Measurements from ENCODE around the gene RNF19B.
"Not testable (repeated sequence)": the region's sequence is repeated elsewhere in the genome, so short reads cannot be mapped to it uniquely, and the experiment has no call there.

The RNF19B gene

DNA sequence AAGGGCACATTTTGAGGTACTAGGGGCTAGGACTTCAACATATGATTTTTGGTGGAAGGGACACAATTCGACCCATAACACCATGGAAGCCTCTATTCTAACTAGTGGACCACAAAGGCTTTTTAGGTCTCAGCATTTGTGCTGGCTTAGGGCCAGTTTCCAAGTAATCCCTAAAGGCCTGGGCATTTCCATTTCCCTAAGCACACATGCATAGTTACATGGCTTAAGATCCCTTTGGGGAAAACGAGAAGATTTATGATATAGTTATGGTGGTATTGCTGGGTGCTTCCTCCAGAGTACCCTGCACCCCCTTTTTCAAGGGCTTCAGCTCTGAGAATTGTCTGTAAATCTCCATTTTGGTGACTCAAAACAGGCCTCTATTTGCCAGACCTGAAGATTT lies 35.2 kb downstream of the RNF19B start:
- no peak for DNase-seq (ENCODE audit: low spot score)

DNA sequence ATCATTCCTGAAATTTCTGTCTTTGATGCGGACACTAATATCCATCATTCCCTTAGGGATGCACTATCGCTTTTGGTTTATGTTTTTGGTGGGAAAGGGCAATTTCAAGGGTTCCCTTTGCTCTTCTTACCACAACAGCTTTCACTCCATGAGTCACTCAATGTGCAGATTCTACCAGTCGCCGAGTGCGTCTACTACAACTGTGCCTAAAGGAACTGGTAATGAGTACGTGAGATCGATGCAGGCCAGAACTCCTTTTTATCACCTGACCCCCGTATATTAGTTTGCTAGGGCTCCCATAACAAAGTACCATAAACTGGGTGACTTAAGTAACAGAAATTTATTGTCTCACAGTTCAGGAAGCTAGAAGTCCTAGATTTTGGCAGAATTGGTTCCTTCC lies 35.9 kb downstream of the RNF19B start:
- no peak for DNase-seq (ENCODE audit: low spot score)

DNA sequence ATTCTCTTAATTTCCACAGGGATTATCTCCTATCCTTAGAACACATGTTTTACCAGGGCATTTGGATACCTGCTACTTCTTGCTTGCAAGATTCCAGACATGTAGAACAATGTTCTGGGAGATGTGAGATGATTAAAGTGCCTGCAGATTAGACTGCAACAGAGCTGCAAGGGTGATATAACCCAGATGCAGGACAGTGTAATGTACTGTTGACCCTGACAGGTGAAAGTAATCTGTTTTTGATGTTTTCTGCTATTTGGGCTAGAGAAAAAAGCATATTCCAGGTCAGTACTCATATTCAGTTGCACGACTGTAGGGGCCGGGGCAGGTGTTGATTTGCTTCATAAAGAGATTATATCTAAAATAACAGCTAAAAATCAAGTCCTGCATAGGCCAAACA lies 36.3 kb downstream of the RNF19B start:
- no peak for DNase-seq (ENCODE audit: low spot score)

DNA sequence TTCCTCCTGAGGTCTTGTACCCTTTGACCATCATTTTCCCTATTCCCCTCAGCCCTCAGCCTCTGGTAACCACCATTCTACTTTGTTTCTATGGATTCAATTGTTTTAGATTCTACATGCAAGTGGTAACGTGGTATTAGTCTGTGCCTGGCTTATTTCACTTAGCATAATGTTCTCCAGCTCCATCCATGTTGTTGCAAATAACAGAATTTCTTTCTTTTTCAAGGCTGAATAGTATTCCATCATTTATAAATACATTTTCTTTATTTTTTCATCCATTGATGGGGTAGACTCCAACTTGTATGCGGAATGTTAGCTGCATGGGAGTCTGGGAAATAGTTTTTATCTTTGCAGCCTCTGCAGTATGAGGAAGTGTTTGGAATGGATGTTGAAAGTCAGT lies 37.2 kb downstream of the RNF19B start:
- DNase-seq (ENCODE audit: low spot score) = no peak

- DNase-seq (ENCODE audit: low spot score) = no peak
Observed at GRCh38 chr1:32926562-32926961, 38.0 kb downstream of the RNF19B start.

- DNase-seq (ENCODE audit: low spot score) = no peak
Observed at GRCh38 chr1:32925403-32926162, 39.0 kb downstream of the RNF19B start.

GRCh38 chr1:32924881-32925344 lies 39.7 kb downstream of the RNF19B start:
- DNase-seq (ENCODE audit: low spot score) = peak; percentile 19

DNA sequence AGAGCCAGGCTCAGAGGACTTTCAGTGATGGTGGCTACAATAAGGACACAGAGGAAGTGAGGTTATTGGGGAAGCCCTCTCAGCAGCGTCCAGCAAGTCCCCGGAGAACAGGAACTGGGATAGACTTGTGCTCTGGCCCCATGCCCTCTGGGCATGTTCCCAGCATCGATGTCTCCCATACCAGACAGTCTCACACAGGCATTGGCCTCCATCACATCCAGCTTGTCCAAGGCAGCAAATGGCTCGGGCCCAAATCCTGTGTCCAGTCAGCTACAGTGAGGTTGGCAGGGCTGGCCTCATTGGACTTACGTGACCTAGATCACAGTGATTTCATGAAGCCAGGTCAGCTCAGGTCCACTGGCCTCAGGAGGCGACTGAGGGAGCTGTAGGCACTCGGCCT lies 43.8 kb downstream of the RNF19B start:
- DNase-seq (ENCODE audit: low spot score) = no peak

DNA sequence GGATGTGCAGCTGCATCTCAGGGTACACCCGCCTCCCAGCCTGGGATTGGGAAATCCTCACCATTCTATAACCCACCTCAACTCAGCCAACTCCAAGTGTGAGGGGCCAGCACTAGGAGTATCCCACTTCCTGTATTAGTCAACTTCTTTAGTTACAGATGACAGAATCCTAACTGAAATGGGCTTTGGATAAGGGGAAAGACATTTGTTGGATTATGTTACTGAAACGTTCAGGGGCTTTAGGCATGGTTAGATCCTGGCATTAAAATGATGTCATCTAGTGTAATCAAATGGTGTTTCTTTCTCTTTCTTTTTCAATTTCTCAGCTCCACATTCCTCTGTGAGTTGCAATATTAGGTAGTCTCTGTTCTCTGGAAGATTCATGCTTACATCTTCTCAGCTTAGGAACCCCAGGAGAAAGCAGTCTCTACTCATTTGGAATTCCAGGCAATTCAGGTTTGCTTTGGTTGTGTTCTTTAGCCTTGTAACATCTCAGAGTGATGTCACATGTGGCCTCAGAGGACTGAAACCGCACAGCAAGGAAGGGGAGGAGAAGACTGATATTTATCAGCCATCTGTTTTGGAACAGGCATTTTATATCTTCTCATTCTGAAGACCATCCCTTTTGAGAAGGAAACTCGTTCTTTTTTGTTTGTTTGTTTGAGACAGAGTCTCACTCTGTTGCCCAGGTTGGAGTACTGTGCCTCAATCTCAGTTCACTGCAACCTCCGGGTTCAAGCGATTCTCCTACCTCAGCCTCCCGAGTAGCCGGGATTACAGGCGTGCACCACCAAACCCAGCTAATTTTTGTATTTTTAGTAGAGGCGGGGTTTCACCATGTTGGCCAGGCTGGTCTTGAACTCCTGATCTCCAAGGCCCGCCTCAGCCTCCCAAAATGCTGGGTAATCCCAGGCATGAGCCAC lies 44.5 kb downstream of the RNF19B start:
- DNase-seq (ENCODE audit: low spot score) = no peak

DNA sequence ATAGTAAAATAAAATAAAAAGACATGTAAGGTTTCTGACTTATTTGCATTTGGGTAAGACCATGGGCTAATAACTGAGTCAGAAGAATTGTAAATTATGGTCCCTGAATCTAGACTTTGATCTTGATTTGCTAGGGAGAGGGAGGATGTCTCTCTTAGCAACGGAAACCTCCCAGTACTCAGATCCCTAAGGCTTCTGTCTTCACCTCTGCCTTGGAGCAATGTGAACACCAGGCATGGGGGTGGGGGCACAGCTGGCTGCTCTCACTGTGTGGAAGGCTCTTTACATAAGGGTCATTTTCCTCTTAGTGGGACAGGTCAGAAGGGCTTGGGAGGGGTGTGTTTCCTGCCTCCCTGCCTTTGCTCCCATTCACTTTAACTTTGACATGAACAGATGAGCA lies 46.4 kb downstream of the RNF19B start:
- no peak for DNase-seq (ENCODE audit: low spot score)

DNA sequence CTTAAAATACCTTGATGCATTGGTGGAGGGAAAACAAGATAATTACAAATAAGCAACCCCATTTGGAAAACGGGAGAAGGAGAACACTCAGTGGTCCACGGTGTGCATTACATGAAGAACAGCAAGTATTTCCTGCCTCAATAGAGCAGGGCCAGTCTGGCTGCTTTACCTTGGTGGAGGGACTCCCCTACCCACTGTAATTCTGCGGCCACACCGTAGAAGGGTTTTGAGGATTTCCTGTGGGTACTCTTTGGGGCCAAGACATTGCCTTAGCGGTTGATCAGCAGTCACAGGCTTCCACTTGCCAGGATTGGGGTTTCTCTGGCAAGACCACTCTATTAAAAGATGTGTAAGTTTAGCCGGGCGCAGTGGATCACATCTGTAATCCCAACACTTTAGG lies 47.1 kb downstream of the RNF19B start:
- DNase-seq (ENCODE audit: low spot score) = no peak

DNA sequence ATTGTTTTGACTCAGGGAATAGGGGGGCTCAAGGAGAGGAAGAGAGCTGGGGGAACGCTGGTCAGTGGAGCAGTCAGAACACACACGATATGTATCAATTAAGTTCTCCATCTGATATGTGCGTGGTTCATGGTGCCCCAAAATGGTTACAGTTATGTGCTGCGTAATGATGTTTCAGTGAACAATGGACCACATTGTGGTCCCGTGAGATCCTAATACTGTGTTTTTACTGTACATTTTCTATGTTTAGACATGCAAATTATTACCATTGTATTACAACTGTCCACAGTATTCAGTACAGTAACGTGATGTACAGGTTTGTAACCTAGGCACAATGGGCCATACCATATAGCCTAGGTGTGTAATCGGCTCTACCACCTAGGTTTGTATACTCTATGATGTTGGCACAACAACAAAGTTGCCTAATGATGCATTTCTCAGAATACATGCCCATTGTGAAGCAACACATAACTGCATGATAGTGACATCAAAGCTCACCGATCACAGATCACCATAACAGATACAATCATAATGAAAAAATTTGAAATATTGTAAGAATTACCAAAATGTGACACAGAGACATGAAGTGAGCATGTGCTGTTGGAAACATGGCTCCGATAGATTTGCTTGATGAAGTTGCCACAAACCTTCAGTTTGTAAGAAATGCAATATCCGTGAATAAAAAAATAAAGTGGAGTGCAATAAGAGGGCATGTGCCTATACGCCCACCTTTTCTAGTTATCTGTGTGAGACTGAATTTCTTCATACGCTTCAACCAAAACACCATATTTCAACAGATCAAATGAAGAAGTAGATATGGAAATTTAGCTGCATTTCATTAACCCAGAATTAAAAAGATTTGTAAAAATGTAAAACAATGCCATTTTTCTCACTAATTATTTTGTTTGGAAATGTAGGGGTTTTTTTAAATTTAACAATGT lies 48.6 kb downstream of the RNF19B start:
- no peak for DNase-seq (ENCODE audit: low spot score)

GRCh38 chr1:32910319-32910718 lies 54.3 kb downstream of the RNF19B start:
- no peak for DNase-seq (ENCODE audit: low spot score)

GRCh38 chr1:32907435-32907834 lies 57.2 kb downstream of the RNF19B start:
- no peak for DNase-seq (ENCODE audit: low spot score)

- no peak for DNase-seq (ENCODE audit: low spot score)
Observed at GRCh38 chr1:32906654-32907053, 58.0 kb downstream of the RNF19B start.

GRCh38 chr1:32905588-32905987 lies 59.0 kb downstream of the RNF19B start:
- DNase-seq (ENCODE audit: low spot score) = not testable (repeated sequence)

GRCh38 chr1:32904797-32905196 lies 59.8 kb downstream of the RNF19B start:
- DNase-seq (ENCODE audit: low spot score) = no peak

- peak; percentile 68 for DNase-seq (ENCODE audit: low spot score)
Observed at GRCh38 chr1:32903991-32904785, 60.4 kb downstream of the RNF19B start.

- no peak for DNase-seq (ENCODE audit: low spot score)
Observed at GRCh38 chr1:32902535-32902920, 62.1 kb downstream of the RNF19B start.

DNA sequence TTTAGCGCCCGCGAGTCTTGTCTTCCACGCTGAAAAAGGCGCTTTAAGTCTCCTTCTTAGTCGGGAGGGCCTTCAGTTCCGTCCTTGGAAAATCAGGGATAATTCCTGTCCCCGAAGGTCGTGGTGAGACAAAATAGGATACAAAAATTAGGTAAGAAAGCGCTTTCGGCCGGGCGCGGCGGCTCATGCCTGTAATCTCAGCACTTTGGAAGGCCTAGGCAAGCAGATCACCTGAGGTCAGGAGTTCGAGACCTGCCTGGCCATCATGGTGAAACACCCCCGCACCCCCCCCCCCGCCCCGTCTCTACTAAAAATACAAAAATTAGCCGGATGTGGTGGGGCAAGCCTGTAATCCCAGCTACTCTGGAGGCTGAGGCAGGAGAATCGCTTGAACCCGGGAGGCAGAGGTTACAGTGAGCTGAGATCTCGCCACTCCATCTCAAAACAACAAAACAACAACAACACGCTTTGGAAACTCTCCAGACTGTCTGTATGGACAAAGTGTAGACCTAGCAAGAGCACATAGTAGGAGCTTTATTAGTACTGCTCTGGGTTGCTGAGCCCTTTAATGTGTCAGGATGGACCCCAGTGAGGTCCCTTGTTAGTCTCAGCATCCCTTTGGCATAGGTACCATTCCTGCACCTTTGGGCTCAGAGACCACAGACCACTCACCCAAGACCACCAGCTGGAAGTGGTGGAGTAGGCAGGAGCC lies 62.6 kb downstream of the RNF19B start:
- no peak for DNase-seq (ENCODE audit: low spot score)

Data from LoVo (cell line).